GM20000 (cell line): ENCODE measurements around the gene NPIPB2.
A peak's percentile ranks its signal among the peaks of the same experiment; 100 is the strongest.
"Not testable (repeated sequence)": the region's sequence is repeated elsewhere in the genome, so short reads cannot be mapped to it uniquely, and the experiment has no call there.

Experiments
- DNase-seq: peaks from one replicate; pipeline ENCODE4 v3.0.0; 2012; ENCODE audit warnings: low spot score
- TF ChIP-seq, protein P1 (sequence below): IDR thresholded peaks from 2 replicates; pipeline ENCODE4 v1.5.1; 2012; ENCODE audit warnings: mild to moderate bottlenecking, control low read depth; ENCODE audit errors: extremely low read depth, missing control alignments

The NPIPB2 gene

DNA sequence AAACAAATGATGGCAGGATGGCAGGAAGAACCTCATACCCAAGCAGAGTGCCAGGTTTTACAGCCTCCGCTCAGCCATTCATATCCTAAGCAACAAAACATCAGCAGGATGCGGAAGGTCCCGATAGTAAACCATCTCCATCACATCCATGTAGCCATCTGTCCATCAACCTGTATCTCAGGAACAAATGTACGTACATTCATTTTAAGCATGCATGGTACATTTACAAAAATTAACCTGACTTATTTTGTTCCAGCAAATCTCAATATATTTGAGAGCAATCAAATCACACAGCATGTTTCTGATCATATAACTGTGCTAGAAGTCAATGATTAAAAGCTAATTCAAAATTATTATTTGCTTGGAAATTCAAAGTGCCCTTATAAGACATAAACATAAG, at the start of gene NPIPB2:
TSS of gene NPIPB2 (minus strand) at position 101 of the 400 bp plus-strand sequence. CDS start at position 101, 0 bp downstream.
- not testable (repeated sequence) for DNase-seq

DNA sequence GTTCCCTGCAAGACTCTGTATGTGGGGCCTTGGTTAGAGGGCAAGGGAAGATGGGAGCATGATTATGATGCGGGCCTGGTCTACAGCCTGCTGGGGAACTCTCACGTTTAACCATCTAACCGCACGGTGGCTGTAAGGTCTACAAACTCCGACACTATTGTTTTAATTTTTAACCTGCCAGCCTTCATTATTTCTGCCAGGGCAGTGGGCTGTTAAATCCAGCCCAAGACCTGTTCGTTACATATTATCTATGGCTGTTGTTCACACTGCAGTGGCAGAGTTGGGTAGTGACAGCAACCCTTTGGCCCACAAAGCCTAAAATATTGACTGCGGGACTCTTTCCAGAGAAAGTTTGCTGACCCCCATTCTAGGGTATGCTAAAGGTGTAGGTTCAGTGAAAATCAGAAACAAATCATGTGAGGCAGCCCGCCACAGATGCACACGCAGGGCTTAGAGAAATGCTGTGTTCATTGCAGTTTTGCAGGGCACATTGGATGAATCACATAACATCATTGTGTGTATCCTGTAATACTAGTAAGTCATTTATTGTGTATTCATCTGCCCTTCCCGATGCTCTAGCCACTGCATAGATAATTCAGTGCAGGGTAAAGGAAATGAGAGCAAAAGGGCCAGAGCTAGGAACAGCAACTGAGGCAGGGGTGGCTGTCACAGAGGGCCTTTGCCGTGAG, 49.0 kb upstream of the NPIPB2 start:
- TF ChIP-seq, protein P1, sequence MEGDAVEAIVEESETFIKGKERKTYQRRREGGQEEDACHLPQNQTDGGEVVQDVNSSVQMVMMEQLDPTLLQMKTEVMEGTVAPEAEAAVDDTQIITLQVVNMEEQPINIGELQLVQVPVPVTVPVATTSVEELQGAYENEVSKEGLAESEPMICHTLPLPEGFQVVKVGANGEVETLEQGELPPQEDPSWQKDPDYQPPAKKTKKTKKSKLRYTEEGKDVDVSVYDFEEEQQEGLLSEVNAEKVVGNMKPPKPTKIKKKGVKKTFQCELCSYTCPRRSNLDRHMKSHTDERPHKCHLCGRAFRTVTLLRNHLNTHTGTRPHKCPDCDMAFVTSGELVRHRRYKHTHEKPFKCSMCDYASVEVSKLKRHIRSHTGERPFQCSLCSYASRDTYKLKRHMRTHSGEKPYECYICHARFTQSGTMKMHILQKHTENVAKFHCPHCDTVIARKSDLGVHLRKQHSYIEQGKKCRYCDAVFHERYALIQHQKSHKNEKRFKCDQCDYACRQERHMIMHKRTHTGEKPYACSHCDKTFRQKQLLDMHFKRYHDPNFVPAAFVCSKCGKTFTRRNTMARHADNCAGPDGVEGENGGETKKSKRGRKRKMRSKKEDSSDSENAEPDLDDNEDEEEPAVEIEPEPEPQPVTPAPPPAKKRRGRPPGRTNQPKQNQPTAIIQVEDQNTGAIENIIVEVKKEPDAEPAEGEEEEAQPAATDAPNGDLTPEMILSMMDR, result no peak
- no peak for DNase-seq

DNA sequence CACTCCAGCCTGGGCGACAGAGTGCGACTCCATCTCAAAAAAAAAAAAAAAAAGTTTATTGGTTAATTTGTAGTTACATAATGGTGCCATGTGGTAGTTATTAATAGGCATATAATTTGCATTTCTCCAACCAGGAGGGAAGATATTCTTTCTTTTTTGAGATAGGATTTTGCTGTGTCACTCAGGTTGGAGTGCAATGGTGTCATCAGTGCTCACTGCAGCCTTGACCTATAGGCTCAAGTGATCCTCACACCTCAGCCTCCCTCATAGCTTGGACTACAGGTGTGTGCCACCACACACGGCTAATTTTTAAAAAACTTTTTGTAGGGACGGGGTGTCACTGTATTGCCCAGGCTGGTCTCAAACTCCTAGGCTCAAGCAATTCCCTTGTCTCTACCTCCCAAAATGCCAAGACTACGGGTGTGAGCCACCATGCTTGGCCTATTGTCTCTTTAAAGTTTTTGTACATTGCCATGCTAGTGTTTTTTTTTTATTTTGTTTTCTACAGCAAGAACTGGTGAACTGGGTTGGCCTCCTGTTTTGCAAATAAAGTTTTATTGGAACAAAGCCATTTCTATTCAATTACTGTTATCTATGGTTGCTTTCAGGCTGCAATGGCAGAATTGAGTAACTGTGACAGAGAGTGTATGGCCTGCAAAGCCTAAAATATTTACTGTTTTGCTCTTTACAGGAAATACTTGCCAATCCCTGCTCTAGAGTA, 46.6 kb upstream of the NPIPB2 start:
- no peak for DNase-seq
- TF ChIP-seq, protein P1, result no peak

DNA sequence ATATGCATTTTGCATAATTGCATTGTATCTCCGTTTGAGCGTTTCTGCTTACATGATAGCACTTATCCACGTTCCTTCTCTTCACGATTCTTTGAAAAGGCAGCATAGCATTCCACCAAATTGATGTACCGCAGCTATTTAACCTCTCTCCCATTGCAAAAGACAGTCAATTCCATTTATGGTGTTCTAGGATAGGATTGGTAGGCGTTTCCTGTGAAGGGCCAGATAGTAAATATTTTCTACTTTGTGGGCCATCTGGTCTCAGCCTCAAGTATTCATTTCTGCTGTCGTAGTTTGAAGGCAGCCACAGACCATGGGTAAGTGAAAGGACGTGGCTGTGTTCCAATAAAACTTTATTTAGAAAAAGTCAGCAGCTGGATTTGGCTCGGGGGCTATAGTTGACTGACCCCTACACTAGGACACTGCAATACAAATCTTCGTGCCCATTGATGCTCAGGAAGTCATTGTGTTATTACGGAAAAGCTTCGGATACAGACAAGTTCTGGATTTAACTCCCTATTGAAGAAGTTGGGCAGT, 44.7 kb upstream of the NPIPB2 start:
- TF ChIP-seq, protein P1, result no peak
- no peak for DNase-seq

DNA sequence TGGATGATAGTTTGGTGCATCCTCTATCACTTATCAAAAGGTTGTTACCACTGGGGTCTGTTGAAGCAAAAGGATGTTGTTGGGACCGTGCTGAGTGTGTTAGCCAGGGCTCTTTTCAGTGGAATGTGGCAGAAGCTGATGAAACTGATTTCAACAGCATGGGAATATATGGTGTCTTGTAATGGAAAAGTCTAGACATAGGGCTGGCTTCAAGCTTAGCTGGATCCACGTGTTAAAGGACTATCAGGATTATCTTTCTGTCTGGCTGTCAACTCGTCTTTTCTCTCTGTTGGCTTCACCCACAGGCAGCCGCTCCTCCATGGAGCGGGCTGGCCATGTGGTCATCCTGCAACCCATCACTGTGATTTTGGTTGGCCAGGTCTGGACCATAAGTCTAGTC, 43.4 kb upstream of the NPIPB2 start:
- DNase-seq, result no peak
- TF ChIP-seq, protein P1, result no peak

DNA sequence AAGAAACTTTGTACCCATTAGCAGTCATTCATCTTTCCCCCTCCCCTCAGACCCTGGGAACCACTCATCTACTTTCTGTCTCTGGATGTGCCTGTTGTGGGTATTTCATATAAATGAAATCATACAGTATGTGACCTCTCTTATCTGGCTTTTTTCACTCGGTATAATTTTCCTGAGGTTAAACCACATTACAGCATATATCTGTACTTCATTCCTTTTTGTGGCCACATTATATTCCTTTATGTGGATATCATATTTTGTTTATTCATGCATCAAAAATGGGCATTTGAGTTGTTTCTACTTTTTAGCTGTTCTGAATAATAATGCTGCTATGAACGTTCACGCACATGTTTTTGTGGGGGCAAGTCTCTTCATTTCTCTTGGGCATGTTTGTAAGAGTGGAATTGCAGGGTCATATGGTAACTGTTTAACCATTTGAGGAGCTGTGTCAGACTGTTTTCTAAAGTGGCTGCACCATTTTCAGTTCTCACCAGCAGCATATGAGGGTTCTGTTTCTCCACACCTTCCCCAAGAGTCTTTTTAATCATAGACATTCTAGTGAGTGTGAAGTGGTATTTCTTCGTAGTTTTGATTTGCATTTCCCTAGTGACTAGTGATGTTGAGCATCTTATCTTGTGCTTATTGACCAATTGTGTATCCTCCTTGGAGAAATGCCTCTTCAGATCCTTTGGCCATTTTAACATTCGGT, 38.4 kb upstream of the NPIPB2 start:
- peak; percentile 47 for DNase-seq
- TF ChIP-seq, protein P1, result no peak

DNA sequence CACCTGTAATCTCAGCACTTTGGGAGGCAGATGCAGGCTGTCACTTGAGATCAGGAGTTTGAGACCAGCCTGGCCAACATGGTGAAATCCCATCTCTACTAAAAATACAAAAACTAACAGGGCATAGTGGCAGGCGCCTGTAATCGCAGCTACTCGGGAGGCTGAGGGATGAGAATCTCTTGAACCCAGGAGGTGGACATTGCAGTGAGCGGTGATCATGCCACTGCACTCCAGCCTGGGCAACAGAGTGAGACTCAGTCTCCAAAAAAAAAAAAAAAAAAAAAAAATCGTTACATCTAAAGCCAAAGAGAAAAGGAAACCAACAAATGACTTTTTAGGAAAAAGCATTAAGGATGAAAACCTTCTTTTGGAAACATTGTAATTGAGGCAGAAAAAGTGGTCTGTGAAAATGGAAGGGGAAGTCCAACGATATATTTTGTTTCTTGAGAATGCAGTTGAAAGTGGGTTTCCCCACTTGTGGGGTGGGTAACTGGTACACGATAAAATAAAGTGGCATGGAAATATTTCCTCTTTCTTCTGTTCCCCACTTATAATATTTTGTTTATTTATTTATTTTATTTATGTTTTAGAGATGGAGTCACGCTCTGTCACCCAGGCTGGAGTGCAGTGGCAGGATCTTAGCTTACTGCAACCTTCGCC, 37.3 kb upstream of the NPIPB2 start:
- no peak for DNase-seq
- TF ChIP-seq, protein P1, result no peak
